Stimulated activated CD4-positive, alpha-beta T cell treated with anti-CD3 and anti-CD28 coated beads, Interleukin-12 subunit alpha, Interleukin-12 subunit beta, amount 100 ng/mL, for 24 hours (primary cell): ENCODE results near the gene RHBDL2.
"Not testable (repeated sequence)": the region's sequence is repeated elsewhere in the genome, so short reads cannot be mapped to it uniquely, and the experiment has no call there.

ENCODE experiments used
- DNase-seq, 2 experiments: peaks; one replicate each; pipeline ENCODE4 v3.0.0-alpha.2; 2020; ENCODE audit warnings: low read depth in 2 of 2

The RHBDL2 gene

DNA sequence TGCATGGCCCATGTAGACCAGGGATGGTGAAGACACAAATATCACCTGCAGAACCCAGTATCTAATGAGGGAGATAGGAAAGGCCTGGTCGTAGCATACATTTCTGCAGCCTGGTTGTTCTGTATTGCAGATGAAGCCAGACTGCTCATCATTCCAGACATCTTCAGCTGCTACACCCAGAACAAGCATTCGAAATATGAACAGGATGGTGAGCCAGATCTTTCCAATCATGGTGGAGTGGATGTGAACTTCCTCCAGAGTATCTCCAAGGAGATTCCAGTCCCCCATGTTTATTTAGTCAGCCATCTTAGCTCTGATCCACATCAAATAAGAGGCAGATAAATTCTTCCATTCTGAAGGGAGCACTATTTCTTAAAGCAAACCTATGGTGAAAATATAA is 65.8 kb downstream of the RHBDL2 start:
- no peak for DNase-seq

DNA sequence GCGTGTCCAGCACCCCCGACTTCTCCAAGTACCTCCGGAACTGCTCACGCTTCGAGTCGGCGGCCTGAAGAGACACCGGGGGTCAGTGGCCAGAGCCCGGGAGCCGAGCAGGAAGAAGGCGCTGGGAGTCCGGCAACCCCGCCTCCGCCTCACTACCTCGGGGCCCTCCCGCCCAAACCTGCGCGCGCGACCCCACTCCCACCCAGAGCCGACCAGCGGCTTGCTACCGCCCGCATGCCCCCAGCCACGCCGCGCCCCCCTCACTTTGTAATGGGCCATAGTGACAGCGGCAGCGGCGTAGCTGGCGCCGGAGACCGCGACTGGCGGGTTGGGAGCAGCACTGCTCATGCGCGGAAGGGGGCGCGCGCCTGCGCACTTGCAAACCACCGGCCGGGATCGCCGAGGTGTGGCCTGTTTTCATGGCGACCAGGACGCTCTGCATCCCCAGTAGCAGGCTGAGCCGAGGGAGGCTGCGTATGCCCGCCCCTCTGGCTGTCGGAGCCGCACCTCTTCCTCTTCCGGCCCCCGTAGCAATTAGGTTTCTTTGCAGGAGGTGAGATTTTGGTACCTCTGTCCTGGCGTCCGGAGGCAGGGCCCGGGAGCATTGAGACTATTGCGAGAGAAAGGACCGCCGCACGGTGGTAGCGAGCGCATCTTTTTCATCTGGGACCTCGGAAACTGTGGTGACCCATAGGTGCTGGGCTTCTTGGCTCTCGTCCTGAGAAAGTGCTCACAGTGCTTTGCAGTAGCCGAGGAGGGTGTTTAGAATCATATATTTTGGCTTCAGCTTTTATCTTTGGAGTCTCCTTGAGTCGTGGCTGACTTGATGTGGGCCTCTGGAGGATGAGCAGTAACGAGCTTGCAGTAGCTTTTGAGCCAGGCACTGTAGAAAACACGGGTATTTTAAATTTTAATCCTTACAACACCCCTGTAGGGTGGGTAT is 68.3 kb downstream of the RHBDL2 start, which contains the start of gene MYCBP:
MYCBP (minus strand) TSS at position 322 of the 943 bp plus-strand sequence; CDS start at position 279, 43 bp downstream.
- DNase-seq, result peak; percentile 92 to 95

DNA sequence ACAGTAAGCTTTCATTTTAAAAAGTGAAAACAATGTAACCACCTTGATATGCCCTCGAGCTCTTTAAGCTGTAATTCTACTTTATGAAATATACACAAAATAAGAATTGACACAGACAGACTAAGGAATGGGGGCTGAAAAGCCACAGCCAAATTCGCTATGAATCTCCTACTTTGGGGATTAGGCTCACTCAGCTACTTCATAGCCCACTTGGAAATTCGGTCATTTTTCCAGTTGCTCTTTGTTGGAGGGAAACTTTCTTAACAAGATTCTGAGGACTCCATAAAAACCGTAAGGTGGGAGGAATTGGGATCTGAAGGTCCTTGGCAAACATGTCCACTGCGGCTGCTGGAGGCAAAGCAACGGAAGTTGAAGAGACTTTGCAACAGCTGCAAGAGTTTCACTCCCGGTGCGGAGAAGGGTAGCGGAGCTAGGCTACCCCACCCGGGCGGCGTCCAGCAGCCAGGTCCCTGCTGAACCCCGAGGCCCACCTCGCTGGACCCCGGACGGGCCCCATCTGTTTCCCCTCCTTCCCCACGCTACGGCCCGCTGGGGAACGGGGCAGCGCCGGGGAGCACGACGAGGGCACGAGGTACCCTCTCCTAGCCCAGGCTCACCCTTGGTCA is 69.1 kb downstream of the RHBDL2 start:
- DNase-seq, result no peak

GRCh38 chr1:38870996-38871395 is 70.6 kb downstream of the RHBDL2 start:
- DNase-seq, result no peak

DNA sequence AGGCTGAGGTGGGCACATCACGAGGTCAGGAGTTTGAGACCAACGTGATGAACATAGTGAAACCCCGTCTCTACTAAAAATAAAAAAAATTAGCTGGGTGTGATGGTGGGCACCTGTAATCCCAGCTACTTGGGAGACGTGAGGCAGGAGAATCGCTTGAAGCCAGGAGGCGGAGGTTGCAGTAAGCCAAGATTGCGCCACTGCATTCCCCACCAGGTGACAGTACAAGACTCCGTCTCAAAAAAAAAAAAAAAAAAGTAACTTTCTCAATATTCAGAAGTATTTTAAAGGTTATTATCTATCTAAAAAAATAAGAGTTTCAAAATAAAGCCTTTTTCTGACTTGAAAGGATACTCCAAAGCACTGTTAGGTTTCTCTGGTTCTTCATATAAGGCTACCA is 74.4 kb downstream of the RHBDL2 start:
- DNase-seq, result no peak

- DNase-seq, result no peak
These were observed 76.4 kb downstream of the RHBDL2 start for GRCh38 chr1:38865112-38865715.

DNA sequence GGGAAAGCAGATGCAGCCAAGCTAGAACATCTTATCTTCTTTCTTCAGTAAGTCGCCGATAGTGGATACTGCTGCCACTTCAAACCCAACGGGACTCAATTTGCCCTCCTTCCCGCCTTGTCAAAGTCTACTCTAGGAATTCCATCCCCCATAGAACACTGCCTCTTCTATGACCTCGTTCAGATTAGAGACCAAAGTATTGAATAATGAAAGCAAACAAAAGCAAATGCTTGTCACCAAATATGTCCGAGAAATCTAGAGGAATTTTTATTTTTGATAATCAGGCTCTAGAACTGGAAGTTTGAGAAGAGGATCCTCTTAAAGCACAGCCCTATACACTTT is 81.2 kb downstream of the RHBDL2 start:
- no peak for DNase-seq

- peak; percentile 96 to 98 for DNase-seq
These were observed 81.8 kb downstream of the RHBDL2 start, which contains the start of gene RRAGC for GRCh38 chr1:38859561-38860453. Gene RRAGC, minus strand, starts transcription at chr1:38859772. Its CDS starts 126 bp downstream, at chr1:38859646.

- peak; percentile 27 to 51 for DNase-seq
These were observed 82.6 kb downstream of the RHBDL2 start for GRCh38 chr1:38858833-38859560.

DNA sequence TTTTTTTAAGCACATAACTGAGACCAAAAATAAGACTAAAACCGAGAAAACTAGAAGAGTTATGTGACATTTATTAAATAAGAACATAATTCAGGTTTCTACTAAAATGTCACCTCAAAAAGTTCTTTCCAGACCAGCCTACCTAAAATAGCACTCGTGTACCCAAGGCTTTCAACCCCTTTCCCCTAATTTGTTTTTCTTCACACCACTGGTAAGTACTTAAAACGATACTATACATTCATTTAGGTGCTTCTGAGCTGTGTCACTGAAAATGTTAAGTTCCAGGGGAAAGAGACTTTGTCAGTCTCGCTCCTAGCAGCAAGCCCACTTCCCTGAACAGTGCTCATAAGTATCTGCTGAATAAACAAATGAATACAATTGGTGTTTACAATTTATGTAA is 88.8 kb downstream of the RHBDL2 start:
- no peak for DNase-seq

DNA sequence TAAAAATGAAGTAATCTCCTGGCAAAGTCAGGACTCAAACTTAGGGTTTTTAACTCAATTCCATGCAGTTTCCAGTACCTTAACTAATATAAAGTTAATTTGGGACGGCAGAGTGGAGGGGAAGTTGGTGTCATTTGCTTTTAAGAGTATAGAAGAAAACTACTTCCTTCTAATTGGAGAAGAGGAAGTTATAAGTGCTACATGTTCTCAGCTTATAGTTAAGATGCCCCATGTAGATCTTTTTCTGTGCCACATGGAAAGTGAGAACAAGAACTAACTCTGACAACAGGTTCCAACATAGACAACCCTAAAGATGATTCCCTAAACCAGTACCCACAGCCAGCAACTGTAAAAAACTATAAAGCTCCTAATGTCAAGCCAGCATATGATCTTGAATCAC is 93.6 kb downstream of the RHBDL2 start:
- DNase-seq, result no peak

DNA sequence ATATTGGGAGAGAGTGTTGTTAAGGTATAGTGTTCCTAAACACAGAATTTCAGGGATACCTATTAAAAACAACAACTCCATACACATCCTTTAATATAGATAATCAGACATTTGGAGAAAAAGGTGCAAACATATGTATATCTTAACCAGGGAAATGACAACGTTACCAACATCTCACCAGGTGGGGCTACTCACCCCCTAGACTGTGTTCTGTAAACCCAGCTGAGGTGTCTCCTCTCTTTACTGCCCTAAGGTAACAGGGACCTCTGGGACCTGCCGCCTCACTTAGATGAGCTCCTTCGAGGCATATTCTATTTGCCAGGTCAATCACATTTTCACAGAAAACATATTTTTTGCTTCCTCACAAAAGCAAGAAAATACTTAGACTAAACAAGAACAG is 95.4 kb downstream of the RHBDL2 start:
- no peak for DNase-seq

DNA sequence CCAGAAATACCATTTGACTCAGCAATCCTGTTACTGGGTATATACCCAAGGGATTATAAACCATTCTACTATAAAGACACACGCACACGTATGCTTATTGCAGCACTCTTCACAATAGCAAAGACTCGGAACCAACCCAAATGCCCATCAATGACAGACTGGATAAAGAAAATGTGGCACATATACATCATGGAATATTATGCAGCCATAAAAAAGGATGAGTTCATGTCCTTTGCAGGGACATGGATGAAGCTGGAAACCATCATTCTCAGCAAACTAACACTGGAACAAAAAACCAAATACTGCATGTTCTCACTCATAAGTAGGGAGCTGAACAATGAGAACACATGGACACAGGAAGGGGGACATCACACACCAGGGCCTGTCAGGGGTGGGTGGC is 96.5 kb downstream of the RHBDL2 start:
- DNase-seq, result not testable (repeated sequence)

DNA sequence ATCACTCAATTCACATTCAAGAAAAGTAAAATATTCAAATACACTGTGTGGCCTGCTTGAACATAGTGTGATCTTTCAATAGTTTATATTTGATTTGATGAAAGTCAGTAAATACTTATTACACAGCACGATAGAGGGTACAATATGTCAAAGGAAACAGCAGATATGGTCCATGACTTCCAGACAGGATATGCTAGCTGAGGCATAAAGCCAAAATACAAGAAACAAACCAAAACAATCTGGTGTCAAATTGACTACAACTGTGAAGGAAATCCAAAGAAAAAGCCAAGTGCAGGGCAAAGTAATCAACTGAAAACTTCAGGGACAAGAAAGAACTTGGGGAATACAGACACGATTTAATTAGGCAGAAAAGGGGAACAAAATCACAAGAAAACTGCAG is 101.3 kb downstream of the RHBDL2 start:
- no peak for DNase-seq

DNA sequence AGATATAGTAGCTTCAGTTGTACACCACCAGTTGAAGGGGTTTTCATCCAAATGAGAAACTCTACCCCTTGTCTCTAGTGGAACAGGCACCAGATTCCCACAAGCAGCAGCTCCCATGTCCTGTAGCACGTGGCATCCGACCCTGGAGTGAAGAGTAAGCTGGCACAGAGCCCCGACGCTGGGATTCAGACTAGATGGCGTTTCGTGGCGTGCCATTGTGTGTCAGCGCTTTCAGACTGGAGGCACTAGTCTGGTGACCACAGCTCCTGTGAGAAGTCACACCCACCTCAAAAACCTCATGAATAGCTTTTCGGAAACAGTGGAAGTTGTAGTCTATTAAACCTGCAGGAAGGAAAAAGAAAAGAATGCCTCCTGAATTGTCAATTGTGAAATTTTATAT is 102.3 kb downstream of the RHBDL2 start:
- DNase-seq, result no peak

- not testable (repeated sequence) for DNase-seq
These were observed 105.3 kb downstream of the RHBDL2 start for GRCh38 chr1:38836316-38836715.
